ENCODE data around the gene CDRT4. TPM values are rescaled to one million over a fixed set of nuclear protein-coding genes. Genes with fewer than 3 reads are reported as not detected.

CDRT4 gene
- total RNA-seq, 2 experiments from 2014 or later, result 1.0 TPM

- intact Hi-C loops (cut with micrococcal nuclease), result no loop called here
- H3K27ac Mint-ChIP-seq, result no peak overlapping the region
- no peaks in the 10 kb centered on the region for H3K27me3 Mint-ChIP-seq (ENCODE audit: low read depth)
Measured at GRCh38 chr17:15488557-15488956, 21.1 kb upstream of the CDRT4 start.

GRCh38 chr17:15485045-15485444, 17.6 kb upstream of the CDRT4 start:
- intact Hi-C loops (cut with micrococcal nuclease), result no loop called here
- no peak overlapping the region for H3K27ac Mint-ChIP-seq
- no peak for DNase-seq
- CTCF ChIA-PET, result interaction anchor here (1.1 kb wide), 1 partner anchor 228 kb away, joined by 3 read pairs; no protein-coding TSS in a partner anchor
- H3K4me3 Mint-ChIP-seq, result no peak overlapping the region
- H3K27me3 Mint-ChIP-seq (ENCODE audit: low read depth), result no peaks in the 10 kb centered on the region
- H3K36me3 Mint-ChIP-seq (ENCODE audit: low read depth), result no peaks in the 10 kb centered on the region
- no peaks in the 10 kb centered on the region for H3K4me1 Mint-ChIP-seq (ENCODE audit: low read depth)
- H3K9me3 Mint-ChIP-seq, result no peaks in the 10 kb centered on the region

More at GRCh38 chr17:15488557-15488956, 21.1 kb upstream of the CDRT4 start:
- Mint-ChIP-seq H3K36me3 (ENCODE audit: low read depth) (peaks cover 5% of the 10 kb centered on the region), H3K4me3 (no peak overlapping the region), H3K9me3 (no peaks in the 10 kb centered on the region), H3K4me1 (ENCODE audit: low read depth) (no peaks in the 10 kb centered on the region)
- no peak for DNase-seq
- CTCF ChIA-PET, result no interaction called here

DNA sequence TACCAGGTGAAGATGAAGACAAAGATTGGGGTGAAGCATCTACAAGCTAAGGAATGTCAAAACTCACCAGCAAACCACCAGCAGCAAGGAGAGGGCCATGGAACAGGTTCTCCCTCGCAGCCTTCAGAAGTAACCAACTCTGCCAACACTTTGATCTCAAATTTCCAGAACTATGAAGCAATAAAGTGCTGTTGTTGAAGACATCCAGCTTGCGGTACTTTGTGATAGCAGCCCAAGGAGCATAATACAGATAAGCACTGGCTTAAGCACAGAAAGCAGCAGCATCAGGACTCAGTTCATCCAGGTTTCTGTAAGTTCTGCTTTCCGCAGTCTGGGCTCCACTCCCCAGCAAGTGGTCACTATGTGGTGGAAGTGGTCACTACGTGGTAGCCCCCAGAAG, 16.0 kb upstream of the CDRT4 start:
- H3K9me3 Mint-ChIP-seq, result no peaks in the 10 kb centered on the region
- no peaks in the 10 kb centered on the region for H3K27me3 Mint-ChIP-seq (ENCODE audit: low read depth)
- H3K27ac Mint-ChIP-seq, result no peak overlapping the region
- no peak for DNase-seq
- CTCF ChIA-PET, result no interaction called here
- intact Hi-C loops (cut with micrococcal nuclease), result no loop called here
- no peaks in the 10 kb centered on the region for H3K36me3 Mint-ChIP-seq (ENCODE audit: low read depth)
- no peaks in the 10 kb centered on the region for H3K4me1 Mint-ChIP-seq (ENCODE audit: low read depth)
- H3K4me3 Mint-ChIP-seq, result no peak overlapping the region

GRCh38 chr17:15482476-15482875, 15.1 kb upstream of the CDRT4 start:
- CTCF ChIA-PET, result interaction anchor here (0.7 kb wide), 1 partner anchor 19 kb away, joined by 3 read pairs; no protein-coding TSS in a partner anchor
- no peak for DNase-seq
- no peaks in the 10 kb centered on the region for H3K9me3 Mint-ChIP-seq
- intact Hi-C loops (cut with micrococcal nuclease), result no loop called here
- no peak overlapping the region for H3K4me3 Mint-ChIP-seq
- H3K27me3 Mint-ChIP-seq (ENCODE audit: low read depth), result no peaks in the 10 kb centered on the region
- no peak overlapping the region for H3K27ac Mint-ChIP-seq
- no peaks in the 10 kb centered on the region for H3K36me3 Mint-ChIP-seq (ENCODE audit: low read depth)
- H3K4me1 Mint-ChIP-seq (ENCODE audit: low read depth), result no peaks in the 10 kb centered on the region

DNA sequence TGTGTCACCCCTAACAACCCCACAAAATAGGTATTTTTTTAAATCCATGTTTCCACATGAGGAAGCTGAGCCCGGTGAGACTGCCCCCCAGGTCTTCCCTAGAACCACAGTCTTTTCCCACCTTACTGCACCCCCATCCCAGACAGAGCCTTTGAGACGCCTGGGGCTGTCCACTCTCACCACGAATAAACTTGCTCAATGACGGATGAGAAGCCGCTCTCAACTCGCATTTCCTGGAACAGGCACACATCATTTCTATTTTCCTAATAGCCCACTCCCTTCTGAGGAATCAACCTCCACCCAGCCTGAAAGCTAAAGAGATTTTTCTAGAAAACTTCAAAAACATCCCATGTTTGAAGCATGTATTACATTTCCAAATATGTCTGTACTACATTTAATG, 14.1 kb upstream of the CDRT4 start:
- intact Hi-C loops (cut with micrococcal nuclease), result no loop called here
- CTCF ChIA-PET, result no interaction called here
- H3K4me3 Mint-ChIP-seq, result no peak overlapping the region
- DNase-seq, result no peak
- H3K4me1 Mint-ChIP-seq (ENCODE audit: low read depth), result no peaks in the 10 kb centered on the region
- no peaks in the 10 kb centered on the region for H3K36me3 Mint-ChIP-seq (ENCODE audit: low read depth)
- no peak overlapping the region for H3K27ac Mint-ChIP-seq
- H3K9me3 Mint-ChIP-seq, result no peaks in the 10 kb centered on the region
- no peaks in the 10 kb centered on the region for H3K27me3 Mint-ChIP-seq (ENCODE audit: low read depth)

- H3K27me3 Mint-ChIP-seq (ENCODE audit: low read depth), result no peaks in the 10 kb centered on the region
- CTCF ChIA-PET, result no interaction called here
- no peak overlapping the region for H3K4me3 Mint-ChIP-seq
- H3K4me1 Mint-ChIP-seq (ENCODE audit: low read depth), result no peaks in the 10 kb centered on the region
- no peak overlapping the region for H3K27ac Mint-ChIP-seq
- DNase-seq, result no peak
- intact Hi-C loops (cut with micrococcal nuclease), result no loop called here
- no peaks in the 10 kb centered on the region for H3K36me3 Mint-ChIP-seq (ENCODE audit: low read depth)
- no peaks in the 10 kb centered on the region for H3K9me3 Mint-ChIP-seq
Measured at GRCh38 chr17:15480204-15480603, 12.8 kb upstream of the CDRT4 start.

DNA sequence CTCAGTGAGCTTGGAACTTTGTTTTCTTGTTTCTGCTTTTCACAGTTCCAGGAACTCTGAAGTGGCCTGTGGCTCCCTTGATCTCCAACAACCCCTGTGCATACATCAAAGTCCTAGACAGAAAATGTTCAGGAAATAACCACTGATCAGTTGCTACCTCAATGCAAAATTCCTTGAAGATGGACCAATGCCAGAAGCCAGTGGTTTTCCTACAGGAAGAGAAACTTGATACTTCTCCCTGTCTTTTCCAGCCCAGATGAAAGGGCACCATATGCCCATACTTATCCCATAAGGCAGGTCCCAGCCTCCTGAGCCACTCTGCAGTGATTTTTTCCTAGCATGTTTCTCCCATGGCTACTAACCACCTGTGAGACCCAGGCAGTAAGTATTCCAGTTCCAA, 12.3 kb upstream of the CDRT4 start:
- intact Hi-C loops (cut with micrococcal nuclease), result no loop called here
- CTCF ChIA-PET, result no interaction called here
- no peaks in the 10 kb centered on the region for H3K36me3 Mint-ChIP-seq (ENCODE audit: low read depth)
- DNase-seq, result no peak
- H3K4me1 Mint-ChIP-seq (ENCODE audit: low read depth), result no peaks in the 10 kb centered on the region
- no peaks in the 10 kb centered on the region for H3K9me3 Mint-ChIP-seq
- H3K4me3 Mint-ChIP-seq, result no peak overlapping the region
- H3K27me3 Mint-ChIP-seq (ENCODE audit: low read depth), result no peaks in the 10 kb centered on the region
- H3K27ac Mint-ChIP-seq, result no peak overlapping the region

DNA sequence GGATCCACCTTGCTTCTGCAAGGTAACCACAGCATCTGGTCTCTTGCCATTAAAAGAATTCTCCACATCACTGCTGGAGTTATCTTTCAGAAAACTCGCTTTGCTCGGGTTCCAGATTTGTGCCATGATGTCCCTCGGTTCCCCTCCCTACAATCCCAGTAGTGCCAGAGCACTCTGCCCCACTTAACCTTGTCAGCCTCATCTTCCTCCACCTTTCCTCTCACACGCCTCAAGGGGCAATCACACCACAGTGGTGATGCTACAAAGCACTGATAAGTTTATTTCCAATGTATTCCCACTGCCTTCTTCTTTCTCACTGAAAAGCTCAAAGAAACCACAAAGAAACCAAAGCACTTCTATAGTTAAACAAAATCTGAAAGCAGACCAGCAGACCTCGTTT, 11.4 kb upstream of the CDRT4 start:
- no peaks in the 10 kb centered on the region for H3K27me3 Mint-ChIP-seq (ENCODE audit: low read depth)
- intact Hi-C loops (cut with micrococcal nuclease), result no loop called here
- no peak overlapping the region for H3K27ac Mint-ChIP-seq
- no peak overlapping the region for H3K4me3 Mint-ChIP-seq
- H3K4me1 Mint-ChIP-seq (ENCODE audit: low read depth), result no peaks in the 10 kb centered on the region
- DNase-seq, result no peak
- H3K36me3 Mint-ChIP-seq (ENCODE audit: low read depth), result no peaks in the 10 kb centered on the region
- CTCF ChIA-PET, result interaction anchor here (0.6 kb wide), 1 partner anchor 75 kb away, joined by 3 read pairs; no protein-coding TSS in a partner anchor
- no peaks in the 10 kb centered on the region for H3K9me3 Mint-ChIP-seq

DNA sequence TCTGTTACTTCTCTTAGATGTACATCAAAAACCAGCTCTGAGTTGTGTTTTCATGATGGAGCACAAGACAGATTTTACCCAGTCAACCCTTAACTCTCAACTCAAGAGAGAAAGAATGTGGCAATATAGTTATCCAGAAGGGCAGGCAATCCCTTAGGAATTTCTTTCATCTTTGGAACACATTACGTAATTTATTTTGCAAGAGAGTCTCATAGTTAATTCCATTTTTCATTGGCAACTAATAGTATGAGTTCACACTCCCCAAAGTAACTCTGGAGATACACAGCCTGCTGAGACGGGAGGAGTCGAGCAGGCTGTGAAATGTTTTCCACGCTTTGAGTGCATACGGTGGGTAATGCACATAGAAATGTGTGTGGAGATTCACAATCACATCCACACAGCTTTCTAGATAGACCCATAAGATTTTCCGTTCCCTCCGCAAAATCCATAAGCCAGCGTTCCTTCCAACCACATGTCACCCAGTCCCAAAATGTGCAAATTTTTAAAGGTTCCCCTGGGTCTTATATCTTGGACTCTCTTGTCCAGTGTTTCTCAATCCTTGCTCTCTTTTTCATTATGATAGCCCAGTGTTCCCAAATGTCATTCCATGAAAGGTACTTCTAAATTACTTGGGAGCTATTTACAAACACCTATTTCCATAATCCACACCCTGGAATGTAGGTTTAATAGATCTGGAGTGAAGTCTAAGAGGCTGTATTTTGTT, 8.4 kb upstream of the CDRT4 start:
- intact Hi-C loops (cut with micrococcal nuclease), result no loop called here
- Mint-ChIP-seq H3K36me3 (ENCODE audit: low read depth) (no peaks in the 10 kb centered on the region), H3K27me3 (ENCODE audit: low read depth) (no peaks in the 10 kb centered on the region), H3K9me3 (no peaks in the 10 kb centered on the region), H3K27ac (no peak overlapping the region), H3K4me1 (ENCODE audit: low read depth) (no peaks in the 10 kb centered on the region), H3K4me3 (no peak overlapping the region)
- no peak for DNase-seq
- CTCF ChIA-PET, result no interaction called here

- DNase-seq, result no peak
- CTCF ChIA-PET, result no interaction called here
- Mint-ChIP-seq H3K4me3 (no peak overlapping the region), H3K27ac (no peak overlapping the region), H3K4me1 (ENCODE audit: low read depth) (no peaks in the 10 kb centered on the region), H3K9me3 (no peaks in the 10 kb centered on the region), H3K27me3 (ENCODE audit: low read depth) (no peaks in the 10 kb centered on the region), H3K36me3 (ENCODE audit: low read depth) (no peaks in the 10 kb centered on the region)
- intact Hi-C loops (cut with micrococcal nuclease), result no loop called here
Measured at GRCh38 chr17:15472891-15473290, 5.5 kb upstream of the CDRT4 start.

DNA sequence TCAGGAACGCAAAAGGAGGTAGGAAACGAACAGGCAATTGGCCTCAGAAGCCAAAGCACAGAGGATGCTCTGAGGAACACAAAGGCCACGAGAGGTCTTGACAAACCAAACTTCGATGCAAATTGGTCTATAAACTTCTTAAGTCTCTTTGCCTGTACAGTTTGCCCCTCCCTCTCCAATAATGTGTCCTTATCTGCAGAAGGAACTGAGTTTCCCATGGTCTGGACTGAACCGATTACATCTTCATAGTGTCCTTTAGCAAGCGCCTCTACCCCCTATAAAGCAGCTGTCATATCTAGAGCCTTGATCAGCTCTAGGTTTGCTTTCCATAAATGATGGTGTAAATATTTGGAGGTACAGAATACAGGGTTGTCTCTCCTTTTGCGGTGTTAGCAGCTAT, 3.1 kb upstream of the CDRT4 start:
- no peaks in the 10 kb centered on the region for H3K4me1 Mint-ChIP-seq (ENCODE audit: low read depth)
- intact Hi-C loops (cut with micrococcal nuclease), result no loop called here
- H3K9me3 Mint-ChIP-seq, result no peaks in the 10 kb centered on the region
- no peaks in the 10 kb centered on the region for H3K36me3 Mint-ChIP-seq (ENCODE audit: low read depth)
- DNase-seq, result no peak
- H3K27me3 Mint-ChIP-seq (ENCODE audit: low read depth), result no peaks in the 10 kb centered on the region
- no peak overlapping the region for H3K27ac Mint-ChIP-seq
- H3K4me3 Mint-ChIP-seq, result no peak overlapping the region
- CTCF ChIA-PET, result no interaction called here

GRCh38 chr17:15469260-15469659, 1.8 kb upstream of the CDRT4 start:
- Mint-ChIP-seq H3K36me3 (ENCODE audit: low read depth) (no peaks in the 10 kb centered on the region), H3K9me3 (no peaks in the 10 kb centered on the region), H3K27me3 (ENCODE audit: low read depth) (no peaks in the 10 kb centered on the region), H3K4me3 (no peak overlapping the region), H3K4me1 (ENCODE audit: low read depth) (no peaks in the 10 kb centered on the region), H3K27ac (no peak overlapping the region)
- CTCF ChIA-PET, result no interaction called here
- no peak for DNase-seq
- intact Hi-C loops (cut with micrococcal nuclease), result no loop called here

GRCh38 chr17:15468126-15468525, 705 bp upstream of the CDRT4 start:
- no peak overlapping the region for H3K27ac Mint-ChIP-seq
- no peaks in the 10 kb centered on the region for H3K9me3 Mint-ChIP-seq
- peaks cover under 1% of the 10 kb centered on the region for H3K36me3 Mint-ChIP-seq (ENCODE audit: low read depth)
- H3K4me1 Mint-ChIP-seq (ENCODE audit: low read depth), result no peaks in the 10 kb centered on the region
- intact Hi-C loops (cut with micrococcal nuclease), result no loop called here
- no peak overlapping the region for H3K4me3 Mint-ChIP-seq
- CTCF ChIA-PET, result no interaction called here
- no peaks in the 10 kb centered on the region for H3K27me3 Mint-ChIP-seq (ENCODE audit: low read depth)
- DNase-seq, result no peak

Measured in activated naive CD4-positive, alpha-beta T cell treated with anti-CD3 and anti-CD28 coated beads for 36 hours (primary cell).